Epithelial cell of esophagus (primary cell): ENCODE results near the gene BRF1.

Source experiments
- DNase-seq: peaks from one replicate; pipeline ENCODE4 v3.0.0; 2010; ENCODE audit warnings: low read depth
- H3K4me3 ChIP-seq: 2 replicates; pipeline ENCODE4 v1.5.1; 2011; ENCODE audit warnings: mild to moderate bottlenecking, low read length, control low read depth
- TF ChIP-seq, protein P1 (sequence below): IDR thresholded peaks from 2 replicates; pipeline ENCODE4 v1.5.1; 2011; ENCODE audit warnings: low read depth, mild to moderate bottlenecking, low read length, control low read depth, inconsistent platforms; ENCODE audit not compliant: insufficient read depth; ENCODE audit errors: missing control alignments

Gene BRF1

DNA sequence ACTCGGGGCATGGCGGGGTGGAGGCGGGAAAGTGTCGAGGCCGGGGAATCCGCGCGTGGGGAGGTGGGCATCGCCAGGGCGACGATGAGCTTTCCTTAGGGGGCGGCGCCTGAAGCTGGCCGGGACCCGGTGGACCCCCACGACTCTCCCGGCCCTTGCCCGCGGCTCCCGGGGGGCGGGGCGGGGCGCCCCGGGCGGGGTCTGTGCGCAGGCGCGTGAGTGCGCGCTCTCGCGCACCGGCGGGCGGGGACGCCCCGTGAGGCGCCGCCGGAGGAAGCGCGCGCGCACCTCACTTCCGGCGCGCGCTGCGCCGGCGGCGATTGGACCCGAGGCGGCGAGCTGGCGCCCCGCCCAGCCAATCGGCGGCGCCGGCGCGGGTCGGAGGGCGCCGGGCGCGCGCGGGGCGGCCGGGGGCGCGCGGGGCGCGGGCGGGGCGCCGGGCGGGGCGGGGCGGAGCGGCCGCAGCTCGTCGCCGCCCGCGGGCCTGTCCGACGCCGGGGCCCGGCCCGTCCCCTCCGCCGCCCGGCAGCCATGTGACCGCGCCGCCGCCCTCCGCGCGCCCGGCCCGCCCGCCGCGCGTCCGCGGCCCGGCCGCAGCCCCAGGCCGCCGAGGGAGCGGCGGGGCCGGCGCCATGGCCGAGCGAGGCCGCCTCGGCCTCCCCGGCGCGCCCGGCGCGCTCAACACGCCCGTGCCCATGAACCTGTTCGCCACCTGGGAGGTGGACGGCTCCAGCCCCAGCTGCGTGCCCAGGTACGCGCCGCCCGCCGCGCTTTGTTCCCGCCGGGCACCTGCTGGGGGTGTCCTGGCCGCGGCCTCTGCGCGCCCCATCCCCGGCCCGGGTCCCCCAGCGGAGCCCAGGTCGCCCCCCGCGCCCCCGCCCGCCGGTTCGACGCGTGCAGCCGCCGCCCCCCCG lies 13.7 kb upstream of the BRF1 start, which contains the start of gene PACS2:
TSS of gene PACS2 (plus strand) at position 462 of the 914 bp plus-strand sequence. CDS start at position 633, 171 bp downstream.
- TF ChIP-seq, protein P1, sequence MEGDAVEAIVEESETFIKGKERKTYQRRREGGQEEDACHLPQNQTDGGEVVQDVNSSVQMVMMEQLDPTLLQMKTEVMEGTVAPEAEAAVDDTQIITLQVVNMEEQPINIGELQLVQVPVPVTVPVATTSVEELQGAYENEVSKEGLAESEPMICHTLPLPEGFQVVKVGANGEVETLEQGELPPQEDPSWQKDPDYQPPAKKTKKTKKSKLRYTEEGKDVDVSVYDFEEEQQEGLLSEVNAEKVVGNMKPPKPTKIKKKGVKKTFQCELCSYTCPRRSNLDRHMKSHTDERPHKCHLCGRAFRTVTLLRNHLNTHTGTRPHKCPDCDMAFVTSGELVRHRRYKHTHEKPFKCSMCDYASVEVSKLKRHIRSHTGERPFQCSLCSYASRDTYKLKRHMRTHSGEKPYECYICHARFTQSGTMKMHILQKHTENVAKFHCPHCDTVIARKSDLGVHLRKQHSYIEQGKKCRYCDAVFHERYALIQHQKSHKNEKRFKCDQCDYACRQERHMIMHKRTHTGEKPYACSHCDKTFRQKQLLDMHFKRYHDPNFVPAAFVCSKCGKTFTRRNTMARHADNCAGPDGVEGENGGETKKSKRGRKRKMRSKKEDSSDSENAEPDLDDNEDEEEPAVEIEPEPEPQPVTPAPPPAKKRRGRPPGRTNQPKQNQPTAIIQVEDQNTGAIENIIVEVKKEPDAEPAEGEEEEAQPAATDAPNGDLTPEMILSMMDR = no peak
- H3K4me3 ChIP-seq = peak within 1 kb of the TSS; percentile 60
- DNase-seq = peak; percentile 82

- no peak for DNase-seq
- peak overlapping the region; percentile 44 for H3K4me3 ChIP-seq
- TF ChIP-seq, protein P1 = no peak
Measured at GRCh38 chr14:105313381-105314286, 12.8 kb upstream of the BRF1 start.

DNA sequence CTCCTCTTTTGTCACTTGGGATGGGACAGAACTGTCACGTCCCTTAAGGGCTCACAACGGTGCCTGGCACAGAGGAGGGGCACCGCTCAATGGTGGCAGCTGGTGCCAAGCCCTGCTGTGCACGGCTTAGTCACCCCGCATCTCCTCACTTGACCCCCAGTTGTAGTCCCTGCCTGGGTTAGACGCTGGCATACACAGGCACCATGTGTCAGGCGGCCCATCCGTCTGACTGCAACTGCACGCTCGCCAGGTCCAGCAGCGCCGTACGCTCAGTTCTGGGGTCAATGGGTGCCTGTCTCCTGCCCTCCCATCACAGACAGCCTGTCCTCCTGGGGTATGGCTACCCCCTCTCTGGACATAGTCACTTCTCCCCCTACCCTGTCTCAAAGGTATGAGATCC lies 12.2 kb upstream of the BRF1 start:
- DNase-seq = no peak
- H3K4me3 ChIP-seq = no peak overlapping the region
- TF ChIP-seq, protein P1 = no peak

DNA sequence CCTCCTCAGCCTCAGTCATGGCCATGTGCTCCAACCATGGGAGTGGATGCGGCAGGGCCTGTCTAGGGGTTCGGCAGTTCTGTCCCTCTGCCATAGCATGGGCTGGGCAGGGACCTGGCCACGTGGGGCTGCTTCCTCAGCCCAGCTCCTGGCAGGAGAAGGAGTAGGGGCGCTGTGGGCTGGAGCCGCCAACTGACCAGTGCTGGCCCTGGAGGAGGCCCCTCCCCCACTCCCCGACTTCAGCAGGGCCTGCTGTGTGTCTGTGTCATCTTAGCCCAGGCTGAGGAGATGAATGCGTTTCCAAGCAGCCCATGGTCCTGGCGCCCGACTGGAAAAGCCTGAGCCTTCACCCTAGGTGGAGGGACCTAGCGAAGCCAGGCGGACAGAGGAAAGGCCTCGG lies 11.0 kb upstream of the BRF1 start:
- TF ChIP-seq, protein P1 = no peak
- no peak overlapping the region for H3K4me3 ChIP-seq
- DNase-seq = no peak

GRCh38 chr14:105309371-105309770 lies 8.6 kb upstream of the BRF1 start:
- TF ChIP-seq, protein P1 = no peak
- peak; percentile 33 for DNase-seq
- no peak overlapping the region for H3K4me3 ChIP-seq

DNA sequence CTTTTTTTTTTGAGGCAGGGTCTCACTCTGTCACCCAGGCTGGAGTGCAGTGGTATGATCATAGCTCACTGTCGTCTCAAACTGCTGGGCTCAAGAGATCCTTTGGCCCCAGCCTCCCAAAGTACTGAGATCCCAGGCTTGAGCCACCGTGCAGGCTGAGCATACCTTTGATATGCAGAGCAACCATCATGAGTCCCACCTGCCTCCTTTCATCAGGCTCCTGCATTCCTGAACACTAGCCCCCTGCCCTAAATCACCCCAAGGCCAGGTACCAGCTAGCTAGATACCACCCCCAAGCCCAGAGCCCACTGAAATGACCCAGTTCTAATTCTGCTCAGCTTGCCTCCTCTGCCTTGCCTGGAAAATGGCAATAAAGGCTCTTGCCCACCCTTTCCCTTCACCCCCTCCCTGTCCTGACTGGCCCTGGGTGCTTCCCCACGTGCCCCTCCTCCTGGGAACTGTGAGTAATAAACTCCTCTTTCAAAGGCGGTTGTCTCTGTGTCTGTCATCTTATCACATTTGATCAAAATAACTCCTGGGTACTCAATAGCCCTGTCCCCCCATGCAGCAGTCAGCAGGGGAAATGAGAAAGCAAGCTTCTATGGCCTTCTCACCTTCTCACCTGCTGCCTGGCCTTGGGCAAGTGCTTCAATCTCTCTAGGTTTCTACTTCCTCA lies 6.4 kb upstream of the BRF1 start:
- TF ChIP-seq, protein P1 = no peak
- no peak for DNase-seq
- H3K4me3 ChIP-seq = no peak overlapping the region
